Fibroblast of skin of scalp (primary cell): Measurements from ENCODE around the gene NCOR1.
"Not testable (repeated sequence)": the region's sequence is repeated elsewhere in the genome, so short reads cannot be mapped to it uniquely, and the experiment has no call there.

Experiments
- DNase-seq: peaks from one replicate; pipeline ENCODE4 v3.0.0-alpha.2; 2013

The NCOR1 gene

GRCh38 chr17:16145319-16145890 lies 69.9 kb downstream of the NCOR1 start:
- not testable (repeated sequence) for DNase-seq

- DNase-seq = no peak
Measured at GRCh38 chr17:16141685-16142084, 73.6 kb downstream of the NCOR1 start.

GRCh38 chr17:16140854-16141253 lies 74.5 kb downstream of the NCOR1 start:
- DNase-seq = no peak

GRCh38 chr17:16135461-16135860 lies 79.9 kb downstream of the NCOR1 start:
- no peak for DNase-seq

GRCh38 chr17:16131593-16131992 lies 83.7 kb downstream of the NCOR1 start:
- DNase-seq = no peak

GRCh38 chr17:16129441-16130205 lies 85.7 kb downstream of the NCOR1 start:
- DNase-seq = no peak

GRCh38 chr17:16123531-16123930 lies 91.8 kb downstream of the NCOR1 start:
- DNase-seq = no peak

GRCh38 chr17:16122697-16123434 lies 92.5 kb downstream of the NCOR1 start:
- DNase-seq = no peak

GRCh38 chr17:16121915-16122314 lies 93.4 kb downstream of the NCOR1 start:
- DNase-seq = no peak

- DNase-seq = no peak
Measured at GRCh38 chr17:16120937-16121336, 94.4 kb downstream of the NCOR1 start.

- no peak for DNase-seq
Measured at GRCh38 chr17:16117149-16117548, 98.2 kb downstream of the NCOR1 start.

- not testable (repeated sequence) for DNase-seq
Measured at GRCh38 chr17:16115077-16115698, 100.1 kb downstream of the NCOR1 start.

- no peak for DNase-seq
Measured at GRCh38 chr17:16108871-16109270, 106.5 kb downstream of the NCOR1 start.

GRCh38 chr17:16108386-16108785 lies 106.9 kb downstream of the NCOR1 start:
- no peak for DNase-seq

- DNase-seq = no peak
Measured at GRCh38 chr17:16107165-16107770, 108.1 kb downstream of the NCOR1 start.

- DNase-seq = no peak
Measured at GRCh38 chr17:16106161-16106891, 109.0 kb downstream of the NCOR1 start.

GRCh38 chr17:16104189-16104588 lies 111.1 kb downstream of the NCOR1 start:
- DNase-seq = no peak

GRCh38 chr17:16101440-16101839 lies 113.9 kb downstream of the NCOR1 start:
- DNase-seq = no peak

GRCh38 chr17:16100737-16101400 lies 114.5 kb downstream of the NCOR1 start:
- no peak for DNase-seq

GRCh38 chr17:16091773-16092172 lies 123.6 kb downstream of the NCOR1 start:
- no peak for DNase-seq

- no peak for DNase-seq
Measured at GRCh38 chr17:16086957-16087356, 128.4 kb downstream of the NCOR1 start.
